Stimulated activated CD8-positive, alpha-beta memory T cell treated with anti-CD3 and anti-CD28 coated beads, Interleukin-7, amount 100 ng/mL, for 48 hours (primary cell): ENCODE results near the gene SIRPD.
"Not testable (repeated sequence)": the region's sequence is repeated elsewhere in the genome, so short reads cannot be mapped to it uniquely, and the experiment has no call there.

Source experiments
- DNase-seq, 2 donors: peaks; one replicate each; pipeline ENCODE4 v3.0.0-alpha.2; 2020; ENCODE audit warnings: low read depth in 1 of 2; ENCODE audit errors: extremely low read depth in 1 of 2

The SIRPD gene

GRCh38 chr20:1557605-1558004 lies at the start of gene SIRPD:
SIRPD (minus strand) TSS chr20:1557705; CDS start chr20:1557653, 52 bp downstream.
- DNase-seq = no peak

DNA sequence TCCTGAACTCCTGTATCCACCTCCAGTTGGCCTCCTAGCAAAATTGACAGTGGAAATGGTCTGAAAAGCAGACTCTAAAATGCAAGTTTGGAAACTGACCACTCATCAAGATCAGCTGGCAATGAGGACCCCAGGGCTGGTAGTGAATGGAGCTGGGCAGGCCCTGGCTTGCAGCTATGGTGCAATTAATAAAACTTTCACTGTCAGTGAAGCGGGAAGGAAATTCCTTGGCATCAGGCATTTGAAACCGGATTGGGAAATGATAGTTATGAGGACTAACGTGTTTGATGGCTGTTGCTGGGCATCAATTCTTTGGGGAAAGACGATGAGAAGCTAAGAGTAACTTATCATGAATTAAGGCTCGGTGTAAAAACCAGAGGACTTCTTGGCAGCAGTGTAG lies 43.2 kb upstream of the SIRPD start:
- no peak for DNase-seq

DNA sequence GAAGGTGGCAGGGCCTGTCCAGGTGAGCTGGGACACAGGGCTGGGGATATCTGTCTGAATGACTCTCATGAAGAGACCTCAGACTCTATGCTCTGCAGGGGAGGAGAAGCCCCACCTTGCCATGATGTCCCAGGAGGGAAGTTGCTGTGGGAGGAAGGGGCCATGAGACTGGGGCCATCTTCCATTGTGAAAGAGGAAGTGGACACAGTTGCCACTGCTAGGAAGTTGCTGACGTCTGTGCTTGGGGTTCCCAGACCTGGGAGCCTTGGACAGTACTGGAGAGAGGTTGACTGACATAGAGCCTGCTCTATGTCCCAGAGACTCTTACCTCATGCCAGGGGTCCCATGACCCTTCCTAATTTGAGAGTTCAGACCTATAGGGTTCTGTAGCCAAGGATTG lies 37.8 kb upstream of the SIRPD start:
- no peak for DNase-seq

GRCh38 chr20:1588533-1589460 lies 31.3 kb upstream of the SIRPD start:
- DNase-seq = no peak

- no peak for DNase-seq
These were observed 30.5 kb upstream of the SIRPD start for GRCh38 chr20:1587781-1588532.

DNA sequence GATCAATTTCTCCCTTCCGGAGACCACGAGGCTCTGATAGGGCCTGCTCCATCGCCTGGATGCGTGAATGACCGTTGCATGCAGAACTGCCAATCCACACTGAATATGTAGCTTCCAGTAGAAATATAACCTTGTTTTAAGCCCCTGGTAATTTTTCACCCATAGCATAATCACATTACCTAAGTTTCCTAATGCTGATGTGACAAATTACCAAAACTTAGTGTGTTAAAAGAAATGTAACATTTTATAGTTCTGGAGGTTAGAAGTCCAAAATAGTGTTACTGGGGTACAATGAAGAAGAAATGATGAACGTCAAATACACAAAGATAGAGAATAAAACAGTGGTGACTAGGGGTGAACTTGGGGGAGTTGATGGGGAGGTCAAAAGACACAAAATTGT lies 22.0 kb upstream of the SIRPD start:
- no peak for DNase-seq

- no peak for DNase-seq
These were observed 20.4 kb upstream of the SIRPD start for GRCh38 chr20:1577906-1578305.

- DNase-seq = not testable (repeated sequence)
These were observed 19.8 kb upstream of the SIRPD start for GRCh38 chr20:1577313-1577712.

GRCh38 chr20:1576641-1577040 lies 19.1 kb upstream of the SIRPD start:
- no peak for DNase-seq

GRCh38 chr20:1576003-1576402 lies 18.5 kb upstream of the SIRPD start:
- DNase-seq = peak; percentile 1 to 14

DNA sequence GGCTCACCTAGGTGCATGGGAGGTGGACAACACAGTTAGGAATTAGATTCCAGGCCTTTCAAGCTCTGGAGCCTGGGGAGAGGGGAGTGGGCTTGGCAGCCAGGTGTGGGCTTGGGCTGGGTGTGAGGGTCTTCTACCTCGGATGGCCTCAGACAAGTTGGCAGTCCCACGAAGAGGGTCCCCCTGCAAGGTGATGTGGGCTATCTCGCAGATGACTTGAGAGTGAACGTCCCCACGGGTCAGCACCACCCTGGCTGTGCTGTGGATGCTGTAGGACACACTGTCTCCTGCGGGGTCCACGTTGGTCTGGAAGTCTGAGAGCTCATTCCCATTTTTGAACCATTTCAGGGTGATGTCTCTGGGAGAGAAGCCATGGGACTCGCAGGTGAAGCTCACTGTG lies 14.1 kb upstream of the SIRPD start:
- not testable (repeated sequence) for DNase-seq

DNA sequence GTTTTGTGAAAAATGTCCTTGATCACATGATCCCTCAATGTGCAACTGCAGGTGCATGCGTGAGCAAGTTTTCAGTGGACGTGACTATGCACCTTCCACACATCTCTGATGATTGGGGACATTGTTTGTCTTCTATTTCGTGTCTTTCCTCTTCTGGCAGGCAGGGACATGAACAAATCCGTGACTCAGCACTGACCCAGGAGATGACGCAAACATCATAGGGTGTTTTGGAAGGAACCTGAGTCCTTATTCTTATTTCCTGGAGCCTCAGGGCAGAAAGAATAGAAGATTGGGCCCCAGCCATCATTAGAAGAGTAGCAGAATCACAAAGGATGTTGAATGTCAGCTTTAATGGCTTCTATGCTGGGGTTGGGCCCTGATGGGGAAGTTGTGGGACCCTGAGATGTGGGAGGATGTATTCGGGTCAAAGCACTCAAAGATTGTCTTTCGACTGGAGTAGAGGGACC lies 11.9 kb upstream of the SIRPD start:
- no peak for DNase-seq

GRCh38 chr20:1568163-1568490 lies 10.6 kb upstream of the SIRPD start:
- DNase-seq = no peak

DNA sequence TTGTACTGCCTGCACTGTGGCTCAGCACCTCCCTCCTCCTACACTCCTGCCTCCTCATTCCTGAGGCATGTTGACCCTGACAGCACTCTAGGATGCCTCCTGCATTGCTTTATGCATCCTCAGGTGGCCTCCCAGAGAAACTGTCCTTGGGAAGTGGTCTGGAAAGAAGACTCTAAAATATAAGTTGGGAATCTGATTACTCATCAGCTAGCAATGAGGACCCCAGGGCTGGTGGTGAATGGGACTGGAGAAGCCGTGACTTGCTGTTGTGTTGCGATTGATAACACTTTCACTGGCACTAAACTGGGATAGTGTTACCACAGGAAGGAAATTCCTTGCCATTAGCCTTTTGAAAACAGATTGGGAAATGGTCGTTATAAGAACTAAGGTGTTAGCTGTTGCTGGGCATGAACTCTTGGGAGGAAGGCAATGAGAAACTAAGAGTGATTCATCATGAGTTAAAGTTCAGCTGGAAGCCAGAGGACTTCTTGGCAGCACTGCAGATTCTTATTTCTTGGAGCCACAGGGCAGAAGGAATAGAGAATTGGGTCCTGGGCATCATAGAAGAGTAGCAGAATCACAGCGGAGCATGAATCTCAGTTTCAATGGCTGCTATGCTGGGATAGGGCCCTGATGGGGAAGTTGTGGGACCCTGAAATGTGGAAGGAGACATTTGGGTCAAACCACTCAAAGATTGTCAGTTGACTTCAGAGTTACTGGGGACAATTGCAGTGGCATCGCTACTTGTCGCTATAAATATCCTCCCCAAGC lies 10.1 kb upstream of the SIRPD start:
- DNase-seq = no peak

GRCh38 chr20:1566701-1567100 lies 9.2 kb upstream of the SIRPD start:
- no peak for DNase-seq

DNA sequence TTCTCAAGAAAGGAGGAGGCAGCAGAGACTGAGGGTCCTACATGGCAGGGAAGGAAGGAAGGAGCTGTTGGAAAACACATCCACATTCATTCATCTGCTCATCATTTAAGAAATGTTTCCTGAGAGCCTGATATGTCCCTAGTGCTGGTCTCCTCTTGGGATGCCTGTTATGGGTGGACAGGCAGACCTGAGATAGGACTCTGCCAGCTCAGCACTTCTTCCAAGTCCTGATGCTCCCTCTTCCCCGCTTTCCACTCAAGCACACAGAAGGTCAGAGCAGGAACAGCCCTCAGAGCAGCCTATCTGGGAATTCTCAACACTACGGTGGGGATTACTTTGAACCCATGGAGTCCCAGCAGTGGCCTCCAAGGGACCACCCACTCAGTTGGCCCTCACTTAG lies 8.0 kb upstream of the SIRPD start:
- no peak for DNase-seq

DNA sequence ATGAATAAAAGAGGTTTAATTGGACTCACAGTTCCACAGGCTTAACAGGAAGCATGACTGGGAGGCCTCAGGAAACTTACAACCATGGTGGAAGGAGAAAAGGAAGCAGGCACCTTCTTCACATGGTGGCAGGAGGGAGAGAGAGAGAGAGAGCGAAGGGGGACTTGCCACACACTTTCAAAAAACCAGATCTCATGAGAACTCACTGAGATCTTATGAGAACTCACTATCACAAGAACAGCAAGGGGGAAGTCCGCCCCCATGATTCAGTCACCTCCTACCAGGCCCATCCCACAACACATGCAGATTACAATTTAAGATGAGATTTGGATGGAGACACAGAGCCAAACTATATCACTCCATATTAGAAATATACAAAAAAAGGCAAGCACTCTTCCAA lies 6.1 kb upstream of the SIRPD start:
- no peak for DNase-seq

GRCh38 chr20:1562622-1563021 lies 5.1 kb upstream of the SIRPD start:
- no peak for DNase-seq

DNA sequence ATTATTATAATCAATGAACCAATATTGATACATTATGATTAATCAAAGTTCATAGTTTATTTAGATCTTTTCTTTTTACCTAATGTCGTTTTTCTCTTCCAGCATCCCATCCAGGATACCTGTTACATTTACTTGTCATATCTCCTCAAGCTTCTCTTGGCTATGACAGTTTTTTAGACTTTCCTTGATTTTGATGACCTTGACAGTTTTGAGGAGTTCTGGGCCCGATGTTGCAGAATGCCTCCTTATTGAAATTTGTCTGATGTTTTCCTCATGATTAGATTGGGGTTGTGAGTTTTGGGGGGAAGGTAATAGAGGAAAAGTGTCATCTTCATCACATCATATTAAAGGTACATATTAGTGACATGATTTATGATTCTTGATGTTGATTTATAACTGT lies 3.8 kb upstream of the SIRPD start:
- DNase-seq = no peak

GRCh38 chr20:1555952-1556351 lies 1.6 kb downstream of the SIRPD start:
- DNase-seq = no peak

DNA sequence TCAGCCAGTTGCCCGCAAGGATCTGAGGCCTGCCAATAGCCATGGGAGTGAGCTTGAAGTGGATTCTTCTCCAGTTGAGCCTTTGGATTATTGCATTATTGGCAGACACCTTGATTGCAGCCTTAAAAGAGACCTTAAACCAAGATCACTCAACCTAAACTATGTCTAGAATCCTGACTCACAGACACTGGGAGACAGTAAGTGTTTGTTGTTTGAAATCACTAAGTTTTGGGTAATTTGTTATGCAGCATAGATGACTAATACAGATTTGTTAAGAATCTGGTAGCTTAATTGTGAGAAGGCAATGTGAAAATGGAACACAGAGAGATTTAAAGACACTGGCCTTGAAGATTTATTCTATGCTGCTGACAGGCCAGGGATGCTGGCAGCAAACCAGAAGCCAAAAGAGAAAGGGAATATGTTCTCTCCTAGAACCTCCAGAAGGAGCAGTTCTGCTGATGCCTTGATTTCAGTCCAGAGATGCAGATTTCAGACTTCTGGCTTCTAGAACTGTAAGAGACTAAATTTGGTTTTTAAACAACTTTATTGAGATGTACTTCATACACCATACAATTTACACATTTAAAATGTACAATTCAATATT lies 17.6 kb downstream of the SIRPD start:
- no peak for DNase-seq
